Astrocyte (in vitro differentiated cells and primary cell): Measurements from ENCODE around the gene CHCHD6.

Experiments used
- EZH2 ChIP-seq: IDR thresholded peaks from 2 replicates; pipeline ENCODE4 v1.6.1; 2012; ENCODE audit warnings: mild to moderate bottlenecking, low read length, inconsistent platforms; ENCODE audit not compliant: insufficient read depth
- TF ChIP-seq, protein P1 (sequence below): IDR thresholded peaks from 2 replicates; pipeline ENCODE4 v1.5.1; 2011; ENCODE audit warnings: low read depth, mild to moderate bottlenecking, inconsistent platforms, low read length, moderate library complexity; ENCODE audit not compliant: insufficient read depth

GRCh38 chr3:126753191-126754160 is 49.4 kb downstream of the CHCHD6 start:
- TF ChIP-seq, protein P1, sequence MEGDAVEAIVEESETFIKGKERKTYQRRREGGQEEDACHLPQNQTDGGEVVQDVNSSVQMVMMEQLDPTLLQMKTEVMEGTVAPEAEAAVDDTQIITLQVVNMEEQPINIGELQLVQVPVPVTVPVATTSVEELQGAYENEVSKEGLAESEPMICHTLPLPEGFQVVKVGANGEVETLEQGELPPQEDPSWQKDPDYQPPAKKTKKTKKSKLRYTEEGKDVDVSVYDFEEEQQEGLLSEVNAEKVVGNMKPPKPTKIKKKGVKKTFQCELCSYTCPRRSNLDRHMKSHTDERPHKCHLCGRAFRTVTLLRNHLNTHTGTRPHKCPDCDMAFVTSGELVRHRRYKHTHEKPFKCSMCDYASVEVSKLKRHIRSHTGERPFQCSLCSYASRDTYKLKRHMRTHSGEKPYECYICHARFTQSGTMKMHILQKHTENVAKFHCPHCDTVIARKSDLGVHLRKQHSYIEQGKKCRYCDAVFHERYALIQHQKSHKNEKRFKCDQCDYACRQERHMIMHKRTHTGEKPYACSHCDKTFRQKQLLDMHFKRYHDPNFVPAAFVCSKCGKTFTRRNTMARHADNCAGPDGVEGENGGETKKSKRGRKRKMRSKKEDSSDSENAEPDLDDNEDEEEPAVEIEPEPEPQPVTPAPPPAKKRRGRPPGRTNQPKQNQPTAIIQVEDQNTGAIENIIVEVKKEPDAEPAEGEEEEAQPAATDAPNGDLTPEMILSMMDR, result no peak
- TF ChIP-seq EZH2, result no peak
